HPDE6-E6E7 (cell line): ENCODE results near the gene HJURP.

Source experiments
- DNase-seq: peaks from one replicate; pipeline ENCODE4 v3.0.0; 2011; ENCODE audit warnings: missing footprints; ENCODE audit errors: extremely low spot score

Gene HJURP

GRCh38 chr2:233830111-233830802 is 24.1 kb downstream of the HJURP start:
- no peak for DNase-seq

GRCh38 chr2:233829193-233830110 is 24.9 kb downstream of the HJURP start:
- no peak for DNase-seq

GRCh38 chr2:233828546-233829192 is 25.7 kb downstream of the HJURP start:
- DNase-seq, result no peak

- DNase-seq, result no peak
Measured at GRCh38 chr2:233824373-233824772, 30.0 kb downstream of the HJURP start.

GRCh38 chr2:233823731-233824121 is 30.6 kb downstream of the HJURP start:
- no peak for DNase-seq

GRCh38 chr2:233822781-233823730 is 31.3 kb downstream of the HJURP start:
- DNase-seq, result no peak

- DNase-seq, result no peak
Measured at GRCh38 chr2:233822101-233822771, 32.1 kb downstream of the HJURP start.

- no peak for DNase-seq
Measured at GRCh38 chr2:233821709-233822100, 32.6 kb downstream of the HJURP start.

GRCh38 chr2:233821196-233821595 is 33.1 kb downstream of the HJURP start:
- no peak for DNase-seq

GRCh38 chr2:233820774-233821105 is 33.6 kb downstream of the HJURP start:
- DNase-seq, result no peak

GRCh38 chr2:233819884-233820773 is 34.2 kb downstream of the HJURP start:
- DNase-seq, result no peak

GRCh38 chr2:233818639-233819621 is 35.4 kb downstream of the HJURP start:
- DNase-seq, result no peak

- no peak for DNase-seq
Measured at GRCh38 chr2:233817995-233818638, 36.2 kb downstream of the HJURP start.

GRCh38 chr2:233817361-233817911 is 36.9 kb downstream of the HJURP start:
- DNase-seq, result no peak

- no peak for DNase-seq
Measured at GRCh38 chr2:233816771-233817170, 37.6 kb downstream of the HJURP start.

GRCh38 chr2:233816334-233816733 is 38.0 kb downstream of the HJURP start:
- no peak for DNase-seq

- no peak for DNase-seq
Measured at GRCh38 chr2:233815861-233816260, 38.5 kb downstream of the HJURP start.
